ENCODE measurements around the gene CCDC85C. TPM values are rescaled to one million over a fixed set of nuclear protein-coding genes. Genes with fewer than 3 reads are reported as not detected.

Gene CCDC85C
- total RNA-seq, 2 donors from 2014 or later: 2.7 to 3.6 TPM

GRCh38 chr14:99540196-99541032, 63.6 kb downstream of the CCDC85C start:
- Mint-ChIP-seq H3K9me3 (no peaks in the 10 kb centered on the region), H3K27ac (no peak overlapping the region), H3K4me1 (ENCODE audit: low read depth in 2 of 2) (no peaks in the 10 kb centered on the region), H3K36me3 (no peaks in the 10 kb centered on the region), H3K27me3 (no peaks in the 10 kb centered on the region), H3K4me3 (no peak overlapping the region)
- DNase-seq (ENCODE audit: low spot score) (no peak), ATAC-seq (no peak)

GRCh38 chr14:99539491-99539890, 64.5 kb downstream of the CCDC85C start:
- no peaks in the 10 kb centered on the region for H3K27me3 Mint-ChIP-seq
- H3K9me3 Mint-ChIP-seq: no peaks in the 10 kb centered on the region
- no peak overlapping the region for H3K4me3 Mint-ChIP-seq
- H3K27ac Mint-ChIP-seq: no peak overlapping the region
- H3K4me1 Mint-ChIP-seq (ENCODE audit: low read depth in 2 of 2): no peaks in the 10 kb centered on the region
- DNase-seq (ENCODE audit: low spot score) (no peak), ATAC-seq (no peak)
- H3K36me3 Mint-ChIP-seq: no peaks in the 10 kb centered on the region

- Mint-ChIP-seq H3K9me3 (no peaks in the 10 kb centered on the region), H3K27me3 (no peaks in the 10 kb centered on the region), H3K4me1 (ENCODE audit: low read depth in 2 of 2) (no peaks in the 10 kb centered on the region), H3K27ac (no peak overlapping the region), H3K4me3 (no peak overlapping the region), H3K36me3 (no peaks in the 10 kb centered on the region)
- ATAC-seq (no peak), DNase-seq (ENCODE audit: low spot score) (no peak)
Observed at GRCh38 chr14:99538733-99539132, 65.3 kb downstream of the CCDC85C start.

GRCh38 chr14:99538275-99538674, 65.7 kb downstream of the CCDC85C start:
- no peaks in the 10 kb centered on the region for H3K27me3 Mint-ChIP-seq
- H3K27ac Mint-ChIP-seq: no peak overlapping the region
- ATAC-seq (no peak), DNase-seq (ENCODE audit: low spot score) (no peak)
- H3K9me3 Mint-ChIP-seq: no peaks in the 10 kb centered on the region
- no peaks in the 10 kb centered on the region for H3K4me1 Mint-ChIP-seq (ENCODE audit: low read depth in 2 of 2)
- no peak overlapping the region for H3K4me3 Mint-ChIP-seq
- no peaks in the 10 kb centered on the region for H3K36me3 Mint-ChIP-seq

- Mint-ChIP-seq H3K4me1 (ENCODE audit: low read depth in 2 of 2) (no peaks in the 10 kb centered on the region), H3K36me3 (no peaks in the 10 kb centered on the region), H3K9me3 (no peaks in the 10 kb centered on the region), H3K27me3 (no peaks in the 10 kb centered on the region), H3K4me3 (no peak overlapping the region), H3K27ac (no peak overlapping the region)
- DNase-seq (ENCODE audit: low spot score) (no peak), ATAC-seq (no peak)
Observed at GRCh38 chr14:99537399-99537798, 66.6 kb downstream of the CCDC85C start.

GRCh38 chr14:99535908-99536778, 67.9 kb downstream of the CCDC85C start:
- no peaks in the 10 kb centered on the region for H3K36me3 Mint-ChIP-seq
- DNase-seq (ENCODE audit: low spot score) (no peak), ATAC-seq (no peak)
- no peak overlapping the region for H3K27ac Mint-ChIP-seq
- no peaks in the 10 kb centered on the region for H3K27me3 Mint-ChIP-seq
- H3K4me1 Mint-ChIP-seq (ENCODE audit: low read depth in 2 of 2): no peaks in the 10 kb centered on the region
- no peak overlapping the region for H3K4me3 Mint-ChIP-seq
- no peaks in the 10 kb centered on the region for H3K9me3 Mint-ChIP-seq

GRCh38 chr14:99535448-99535847, 68.6 kb downstream of the CCDC85C start:
- Mint-ChIP-seq H3K9me3 (no peaks in the 10 kb centered on the region), H3K27me3 (no peaks in the 10 kb centered on the region), H3K36me3 (no peaks in the 10 kb centered on the region), H3K4me1 (ENCODE audit: low read depth in 2 of 2) (no peaks in the 10 kb centered on the region), H3K27ac (no peak overlapping the region), H3K4me3 (no peak overlapping the region)
- DNase-seq (ENCODE audit: low spot score) (no peak), ATAC-seq (no peak)

- Mint-ChIP-seq H3K36me3 (no peaks in the 10 kb centered on the region), H3K9me3 (no peaks in the 10 kb centered on the region), H3K27me3 (no peaks in the 10 kb centered on the region), H3K27ac (no peak overlapping the region), H3K4me3 (no peak overlapping the region), H3K4me1 (ENCODE audit: low read depth in 2 of 2) (no peaks in the 10 kb centered on the region)
- DNase-seq (ENCODE audit: low spot score) (no peak), ATAC-seq (no peak)
Observed at GRCh38 chr14:99534863-99535262, 69.1 kb downstream of the CCDC85C start.

GRCh38 chr14:99534333-99534732, 69.7 kb downstream of the CCDC85C start:
- H3K36me3 Mint-ChIP-seq: no peaks in the 10 kb centered on the region
- H3K4me3 Mint-ChIP-seq: no peak overlapping the region
- ATAC-seq (no peak), DNase-seq (ENCODE audit: low spot score) (no peak)
- H3K27ac Mint-ChIP-seq: no peak overlapping the region
- H3K27me3 Mint-ChIP-seq: no peaks in the 10 kb centered on the region
- no peaks in the 10 kb centered on the region for H3K9me3 Mint-ChIP-seq
- H3K4me1 Mint-ChIP-seq (ENCODE audit: low read depth in 2 of 2): no peaks in the 10 kb centered on the region

GRCh38 chr14:99532310-99532709, 71.7 kb downstream of the CCDC85C start:
- H3K4me3 Mint-ChIP-seq: no peak overlapping the region

GRCh38 chr14:99531251-99532096, 72.5 kb downstream of the CCDC85C start:
- Mint-ChIP-seq H3K36me3 (no peaks in the 10 kb centered on the region), H3K4me3 (no peak overlapping the region), H3K27ac (no peak overlapping the region), H3K27me3 (no peaks in the 10 kb centered on the region), H3K9me3 (no peaks in the 10 kb centered on the region), H3K4me1 (ENCODE audit: low read depth in 2 of 2) (no peaks in the 10 kb centered on the region)
- DNase-seq (ENCODE audit: low spot score) (no peak), ATAC-seq (no peak)

More at GRCh38 chr14:99532310-99532709, 71.7 kb downstream of the CCDC85C start:
- H3K9me3 Mint-ChIP-seq: no peaks in the 10 kb centered on the region
- H3K4me1 Mint-ChIP-seq (ENCODE audit: low read depth in 2 of 2): no peaks in the 10 kb centered on the region
- H3K27me3 Mint-ChIP-seq: no peaks in the 10 kb centered on the region
- ATAC-seq (no peak), DNase-seq (ENCODE audit: low spot score) (no peak)
- no peak overlapping the region for H3K27ac Mint-ChIP-seq
- H3K36me3 Mint-ChIP-seq: no peaks in the 10 kb centered on the region

GRCh38 chr14:99530407-99531155, 73.4 kb downstream of the CCDC85C start:
- Mint-ChIP-seq H3K36me3 (no peaks in the 10 kb centered on the region), H3K4me1 (ENCODE audit: low read depth in 2 of 2) (no peaks in the 10 kb centered on the region), H3K9me3 (no peaks in the 10 kb centered on the region), H3K27ac (no peak overlapping the region), H3K4me3 (no peak overlapping the region), H3K27me3 (no peaks in the 10 kb centered on the region)
- DNase-seq (ENCODE audit: low spot score) (no peak), ATAC-seq (no peak)

- Mint-ChIP-seq H3K36me3 (no peaks in the 10 kb centered on the region), H3K4me1 (ENCODE audit: low read depth in 2 of 2) (no peaks in the 10 kb centered on the region), H3K9me3 (no peaks in the 10 kb centered on the region), H3K4me3 (no peak overlapping the region), H3K27ac (no peak overlapping the region), H3K27me3 (no peaks in the 10 kb centered on the region)
- DNase-seq (ENCODE audit: low spot score) (no peak), ATAC-seq (no peak)
Observed at GRCh38 chr14:99529899-99530298, 74.1 kb downstream of the CCDC85C start.

All from natural killer cell treated with Interleukin-12 subunit alpha and Interleukin-12 subunit beta and Interleukin-15 and Interleukin-18, amount 100 ng/mL, for 72 hours (primary cell).